ENCODE data around the gene CDH26.

GRCh38 chr20:59945731-59946130 lies 12.5 kb upstream of the CDH26 start:
- TF ChIP-seq CTCF (IDR thresholded peaks at IDR 0.05 in 2 of 3, conservative IDR thresholded peaks at IDR 0.05 in 1 of 3; ENCODE audit: insufficient read depth in 2 of 3, low read depth in 1 of 3, low read length in 3 of 3), result no peak
- no peak for TF ChIP-seq RNF2 (IDR thresholded peaks at IDR 0.05)
- no peak for TF ChIP-seq ZNF586 (CRISPR knock-in tag; conservative IDR thresholded peaks at IDR 0.05)
- TF ChIP-seq POLR2A (conservative IDR thresholded peaks at IDR 0.05), result no peak
- TF ChIP-seq POLR2AphosphoS5 (IDR thresholded peaks at IDR 0.05; ENCODE audit: control insufficient read depth, insufficient read depth, low read depth, low read length), result no peak
- TF ChIP-seq SIN3B (IDR thresholded peaks at IDR 0.05; ENCODE audit: low read depth), result no peak
- TF ChIP-seq ARNT (IDR thresholded peaks at IDR 0.05), result no peak
- TF ChIP-seq, protein P1, sequence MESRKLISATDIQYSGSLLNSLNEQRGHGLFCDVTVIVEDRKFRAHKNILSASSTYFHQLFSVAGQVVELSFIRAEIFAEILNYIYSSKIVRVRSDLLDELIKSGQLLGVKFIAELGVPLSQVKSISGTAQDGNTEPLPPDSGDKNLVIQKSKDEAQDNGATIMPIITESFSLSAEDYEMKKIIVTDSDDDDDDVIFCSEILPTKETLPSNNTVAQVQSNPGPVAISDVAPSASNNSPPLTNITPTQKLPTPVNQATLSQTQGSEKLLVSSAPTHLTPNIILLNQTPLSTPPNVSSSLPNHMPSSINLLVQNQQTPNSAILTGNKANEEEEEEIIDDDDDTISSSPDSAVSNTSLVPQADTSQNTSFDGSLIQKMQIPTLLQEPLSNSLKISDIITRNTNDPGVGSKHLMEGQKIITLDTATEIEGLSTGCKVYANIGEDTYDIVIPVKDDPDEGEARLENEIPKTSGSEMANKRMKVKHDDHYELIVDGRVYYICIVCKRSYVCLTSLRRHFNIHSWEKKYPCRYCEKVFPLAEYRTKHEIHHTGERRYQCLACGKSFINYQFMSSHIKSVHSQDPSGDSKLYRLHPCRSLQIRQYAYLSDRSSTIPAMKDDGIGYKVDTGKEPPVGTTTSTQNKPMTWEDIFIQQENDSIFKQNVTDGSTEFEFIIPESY (CRISPR knock-in tag; IDR thresholded peaks at IDR 0.05), result no peak
- TF ChIP-seq TEAD1 (CRISPR knock-in tag; IDR thresholded peaks at IDR 0.05), result no peak
- no peak for TF ChIP-seq FOXK1 (CRISPR knock-in tag; IDR thresholded peaks at IDR 0.05; ENCODE audit: borderline replicate concordance)
- no peak for TF ChIP-seq SP1 (CRISPR knock-in tag; IDR thresholded peaks at IDR 0.05)
- TF ChIP-seq GABPA (tag; conservative IDR thresholded peaks at IDR 0.05; ENCODE audit: low read depth), result no peak
- no peak for TF ChIP-seq ADNP (tag; IDR thresholded peaks at IDR 0.05)
